ENCODE measurements around the gene HS3ST2.

Gene HS3ST2

DNA sequence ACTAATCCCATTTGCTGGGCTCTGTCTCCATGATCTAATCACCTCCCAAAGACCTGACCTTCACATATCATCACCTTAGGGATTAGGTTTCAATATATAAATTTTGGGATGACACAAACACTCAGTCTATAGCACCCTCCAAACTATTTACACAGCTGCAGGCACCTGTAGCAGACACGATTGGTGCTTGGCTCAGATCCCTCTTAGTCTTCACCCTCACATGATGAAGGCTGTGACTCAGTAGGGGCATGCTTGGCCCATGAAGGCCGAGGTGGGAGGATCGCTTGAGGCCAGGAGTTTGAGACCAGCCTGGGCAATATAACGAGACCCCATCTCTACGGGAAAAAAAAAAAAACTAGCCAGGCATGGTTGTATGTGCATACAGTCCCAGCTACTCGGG lies 73.5 kb downstream of the HS3ST2 start:
- H3K27ac ChIP-seq (ENCODE audit: low read length), result no peak overlapping the region
- H3K9ac ChIP-seq (ENCODE audit: low read depth, low read length), result no peak overlapping the region
- no peaks in the 10 kb centered on the region for H3K79me2 ChIP-seq (ENCODE audit: insufficient read depth, low read length)
- H2AFZ ChIP-seq (ENCODE audit: low read depth, low read length), result no peak overlapping the region
- no peaks in the 10 kb centered on the region for H3K4me1 ChIP-seq (ENCODE audit: insufficient read depth, low read length)
- ATAC-seq (ENCODE audit: insufficient read depth, low read depth) (no peak), DNase-seq (no peak)
- no peak overlapping the region for H3K4me2 ChIP-seq (ENCODE audit: insufficient read depth, low read length)
- H3K9me3 ChIP-seq (ENCODE audit: insufficient read depth, low read length, severe bottlenecking), result no peaks in the 10 kb centered on the region
- TF ChIP-seq EZH2 (IDR thresholded peaks at IDR 0.05; ENCODE audit: borderline replicate concordance, low read depth, low read length, severe bottlenecking), result no peak
- TF ChIP-seq, protein P1, sequence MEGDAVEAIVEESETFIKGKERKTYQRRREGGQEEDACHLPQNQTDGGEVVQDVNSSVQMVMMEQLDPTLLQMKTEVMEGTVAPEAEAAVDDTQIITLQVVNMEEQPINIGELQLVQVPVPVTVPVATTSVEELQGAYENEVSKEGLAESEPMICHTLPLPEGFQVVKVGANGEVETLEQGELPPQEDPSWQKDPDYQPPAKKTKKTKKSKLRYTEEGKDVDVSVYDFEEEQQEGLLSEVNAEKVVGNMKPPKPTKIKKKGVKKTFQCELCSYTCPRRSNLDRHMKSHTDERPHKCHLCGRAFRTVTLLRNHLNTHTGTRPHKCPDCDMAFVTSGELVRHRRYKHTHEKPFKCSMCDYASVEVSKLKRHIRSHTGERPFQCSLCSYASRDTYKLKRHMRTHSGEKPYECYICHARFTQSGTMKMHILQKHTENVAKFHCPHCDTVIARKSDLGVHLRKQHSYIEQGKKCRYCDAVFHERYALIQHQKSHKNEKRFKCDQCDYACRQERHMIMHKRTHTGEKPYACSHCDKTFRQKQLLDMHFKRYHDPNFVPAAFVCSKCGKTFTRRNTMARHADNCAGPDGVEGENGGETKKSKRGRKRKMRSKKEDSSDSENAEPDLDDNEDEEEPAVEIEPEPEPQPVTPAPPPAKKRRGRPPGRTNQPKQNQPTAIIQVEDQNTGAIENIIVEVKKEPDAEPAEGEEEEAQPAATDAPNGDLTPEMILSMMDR (IDR thresholded peaks at IDR 0.05; ENCODE audit: borderline replicate concordance, extremely low read depth, low read length, poor library complexity, severe bottlenecking), result no peak
- H3K36me3 ChIP-seq (ENCODE audit: insufficient read depth, low read length), result no peaks in the 10 kb centered on the region
- peaks cover 3% of the 10 kb centered on the region for H3K27me3 ChIP-seq (ENCODE audit: insufficient read depth, low read length, poor library complexity)
- no peaks in the 10 kb centered on the region for H4K20me1 ChIP-seq (ENCODE audit: insufficient read depth, low read length)
- no peak overlapping the region for H3K4me3 ChIP-seq (ENCODE audit: low read depth in 1 of 2, low read length in 2 of 2)

- Histone ChIP-seq H3K27me3 (ENCODE audit: insufficient read depth, low read length, poor library complexity) (peaks cover 3% of the 10 kb centered on the region), H3K9me3 (ENCODE audit: insufficient read depth, low read length, severe bottlenecking) (no peaks in the 10 kb centered on the region), H3K36me3 (ENCODE audit: insufficient read depth, low read length) (no peaks in the 10 kb centered on the region), H3K27ac (ENCODE audit: low read length) (no peak overlapping the region), H3K4me2 (ENCODE audit: insufficient read depth, low read length) (no peak overlapping the region), H3K4me1 (ENCODE audit: insufficient read depth, low read length) (no peaks in the 10 kb centered on the region), H2AFZ (ENCODE audit: low read depth, low read length) (no peak overlapping the region), H3K79me2 (ENCODE audit: insufficient read depth, low read length) (no peaks in the 10 kb centered on the region), H3K4me3 (ENCODE audit: low read depth in 1 of 2, low read length in 2 of 2) (no peak overlapping the region), H3K9ac (ENCODE audit: low read depth, low read length) (no peak overlapping the region), H4K20me1 (ENCODE audit: insufficient read depth, low read length) (no peaks in the 10 kb centered on the region)
- no peak for ATAC-seq (ENCODE audit: insufficient read depth, low read depth)
- no peak for DNase-seq
- no peak for TF ChIP-seq EZH2 (IDR thresholded peaks at IDR 0.05; ENCODE audit: borderline replicate concordance, low read depth, low read length, severe bottlenecking)
- TF ChIP-seq, protein P1 (IDR thresholded peaks at IDR 0.05; ENCODE audit: borderline replicate concordance, extremely low read depth, low read length, poor library complexity, severe bottlenecking), result no peak
Observed at GRCh38 chr16:22888791-22889190, 74.8 kb downstream of the HS3ST2 start.

- ATAC-seq (ENCODE audit: insufficient read depth, low read depth) (no peak), DNase-seq (no peak)
- no peak for TF ChIP-seq EZH2 (IDR thresholded peaks at IDR 0.05; ENCODE audit: borderline replicate concordance, low read depth, low read length, severe bottlenecking)
- TF ChIP-seq, protein P1 (IDR thresholded peaks at IDR 0.05; ENCODE audit: borderline replicate concordance, extremely low read depth, low read length, poor library complexity, severe bottlenecking), result no peak
- Histone ChIP-seq H3K36me3 (ENCODE audit: insufficient read depth, low read length) (no peaks in the 10 kb centered on the region), H3K79me2 (ENCODE audit: insufficient read depth, low read length) (no peaks in the 10 kb centered on the region), H3K4me2 (ENCODE audit: insufficient read depth, low read length) (no peak overlapping the region), H2AFZ (ENCODE audit: low read depth, low read length) (no peak overlapping the region), H3K4me1 (ENCODE audit: insufficient read depth, low read length) (no peaks in the 10 kb centered on the region), H4K20me1 (ENCODE audit: insufficient read depth, low read length) (no peaks in the 10 kb centered on the region), H3K9me3 (ENCODE audit: insufficient read depth, low read length, severe bottlenecking) (no peaks in the 10 kb centered on the region), H3K27me3 (ENCODE audit: insufficient read depth, low read length, poor library complexity) (peaks cover 4% of the 10 kb centered on the region), H3K9ac (ENCODE audit: low read depth, low read length) (no peak overlapping the region), H3K4me3 (ENCODE audit: low read depth in 1 of 2, low read length in 2 of 2) (no peak overlapping the region), H3K27ac (ENCODE audit: low read length) (no peak overlapping the region)
Observed at GRCh38 chr16:22890976-22891375, 77.0 kb downstream of the HS3ST2 start.

DNA sequence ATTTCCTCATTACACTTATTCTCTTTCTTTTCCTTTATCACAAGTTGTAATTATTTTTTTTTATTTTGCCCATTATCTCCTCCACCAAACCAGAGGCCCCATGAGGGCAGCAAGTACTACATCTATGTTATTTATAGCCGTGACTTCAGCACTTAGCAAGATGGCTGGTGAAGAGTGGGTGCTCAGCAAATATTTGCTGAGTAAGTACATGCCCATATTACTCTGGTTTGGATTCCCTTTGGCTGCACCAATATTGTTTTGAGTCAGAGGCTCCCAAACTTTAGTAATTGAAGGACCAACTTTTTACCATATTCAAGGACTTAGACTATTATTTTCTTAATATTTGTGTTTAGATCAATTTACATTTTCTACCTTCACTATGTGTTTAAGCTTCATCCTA lies 83.2 kb downstream of the HS3ST2 start:
- Histone ChIP-seq H3K36me3 (ENCODE audit: insufficient read depth, low read length) (no peaks in the 10 kb centered on the region), H3K9ac (ENCODE audit: low read depth, low read length) (no peak overlapping the region), H3K27me3 (ENCODE audit: insufficient read depth, low read length, poor library complexity) (peaks cover 10% of the 10 kb centered on the region), H3K4me2 (ENCODE audit: insufficient read depth, low read length) (no peak overlapping the region), H4K20me1 (ENCODE audit: insufficient read depth, low read length) (no peaks in the 10 kb centered on the region), H2AFZ (ENCODE audit: low read depth, low read length) (no peak overlapping the region), H3K79me2 (ENCODE audit: insufficient read depth, low read length) (no peaks in the 10 kb centered on the region), H3K9me3 (ENCODE audit: insufficient read depth, low read length, severe bottlenecking) (no peaks in the 10 kb centered on the region), H3K4me1 (ENCODE audit: insufficient read depth, low read length) (no peaks in the 10 kb centered on the region), H3K4me3 (ENCODE audit: low read depth in 1 of 2, low read length in 2 of 2) (no peak overlapping the region), H3K27ac (ENCODE audit: low read length) (no peak overlapping the region)
- ATAC-seq (ENCODE audit: insufficient read depth, low read depth) (no peak), DNase-seq (no peak)
- TF ChIP-seq EZH2 (IDR thresholded peaks at IDR 0.05; ENCODE audit: borderline replicate concordance, low read depth, low read length, severe bottlenecking), result no peak
- TF ChIP-seq, protein P1 (IDR thresholded peaks at IDR 0.05; ENCODE audit: borderline replicate concordance, extremely low read depth, low read length, poor library complexity, severe bottlenecking), result no peak

Measured in DND-41 (cell line).